Right lobe of liver (tissue), 4 donors: ENCODE data around the gene TGM4.

Source experiments
- CTCF ChIP-seq, 4 donors: fragments of 200-600 bp in 3 of 4; fragments of 450-650 bp in 1 of 4; IDR thresholded peaks; one replicate each; pipeline versions ENCODE4 v1.5.1 to v1.8.0; 2016 to 2022; ENCODE audit warnings: antibody characterized with exemption in 4 of 4, mild to moderate bottlenecking in 2 of 4
- POLR2A ChIP-seq: fragments of 450-650 bp; IDR thresholded peaks from one replicate; pipeline ENCODE4 v1.6.1; 2017; ENCODE audit warnings: antibody characterized with exemption, mild to moderate bottlenecking
- donor health status: DM: no; HTN: no; CAD: no.
- donor health status: DM: no; HTN: no; CAD: no.
- donor health status: DM: no; HTN: yes; CAD: no.

GRCh38 chr3:44862226-44862637, 12.2 kb upstream of the TGM4 start:
- TF ChIP-seq POLR2A, result no peak
- TF ChIP-seq CTCF (IDR thresholded peaks at IDR 0.05), result peak in 1 of 4 donors; percentile 5
